HEK293 (cell line): Measurements from ENCODE around the gene HOXA3.

Source experiments
- BCL11A ChIP-seq: fragments of 450-650 bp; formaldehyde crosslinking; IDR thresholded peaks from 2 replicates; pipeline ENCODE4 v1.5.1; 2016; ENCODE audit warnings: low read depth, missing biosample characterization, missing genetic modification characterization
- HIC1 ChIP-seq: fragments of 450-650 bp; formaldehyde crosslinking; IDR thresholded peaks from 2 replicates; pipeline ENCODE4 v1.5.1; 2016; ENCODE audit warnings: missing biosample characterization, missing genetic modification characterization
- KLF8 ChIP-seq: fragments of 450-650 bp; formaldehyde crosslinking; IDR thresholded peaks from 2 replicates; pipeline ENCODE4 v1.5.1; 2016; ENCODE audit warnings: missing biosample characterization, missing genetic modification characterization
- MEIS1 ChIP-seq: sonication (generic); formaldehyde crosslinking; IDR thresholded peaks from 2 replicates; pipeline ENCODE4 v1.8.1; 2022; ENCODE audit warnings: missing genetic modification reagents, mild to moderate bottlenecking, borderline replicate concordance
- OSR2 ChIP-seq: fragments of 450-650 bp; formaldehyde crosslinking; IDR thresholded peaks from 2 replicates; pipeline ENCODE4 v1.5.1; 2016; ENCODE audit warnings: missing biosample characterization, missing genetic modification characterization
- PRDM6 ChIP-seq: fragments of 450-650 bp; formaldehyde crosslinking; IDR thresholded peaks from 2 replicates; pipeline ENCODE4 v1.5.1; 2017; ENCODE audit warnings: missing biosample characterization, missing genetic modification characterization
- ZBTB11 ChIP-seq: fragments of 450-650 bp; formaldehyde crosslinking; conservative IDR thresholded peaks from 2 replicates; pipeline ENCODE4 v1.5.1; 2016; ENCODE audit warnings: low read depth, missing biosample characterization, missing genetic modification characterization
- ZBTB26 ChIP-seq: fragments of 450-650 bp; formaldehyde crosslinking; optimal IDR thresholded peaks from 2 replicates; pipeline ENCODE3; 2016; ENCODE audit warnings: missing biosample characterization, mild to moderate bottlenecking, missing genetic modification characterization
- ZBTB8A ChIP-seq: fragments of 450-650 bp; formaldehyde crosslinking; IDR thresholded peaks from 2 replicates; pipeline ENCODE4 v1.5.1; 2016; ENCODE audit warnings: missing biosample characterization, missing genetic modification characterization
- ZNF121 ChIP-seq: fragments of 450-650 bp; formaldehyde crosslinking; IDR thresholded peaks from 2 replicates; pipeline ENCODE4 v1.5.1; 2016; ENCODE audit warnings: missing biosample characterization, missing genetic modification characterization
- ZNF148 ChIP-seq: fragments of 450-650 bp; formaldehyde crosslinking; IDR thresholded peaks from 2 replicates; pipeline ENCODE4 v1.5.0; 2017; ENCODE audit warnings: missing biosample characterization, missing genetic modification characterization, borderline replicate concordance
- ZNF155 ChIP-seq: fragments of 450-650 bp; formaldehyde crosslinking; IDR thresholded peaks from 2 replicates; pipeline ENCODE4 v1.5.1; 2016; ENCODE audit warnings: missing biosample characterization, missing genetic modification characterization
- ZNF24 ChIP-seq: fragments of 450-650 bp; formaldehyde crosslinking; IDR thresholded peaks from 2 replicates; pipeline ENCODE4 v1.5.1; 2016; ENCODE audit warnings: missing biosample characterization, missing genetic modification characterization
- ZNF280D ChIP-seq: fragments of 450-650 bp; formaldehyde crosslinking; IDR thresholded peaks from 2 replicates; pipeline ENCODE4 v1.5.1; 2016; ENCODE audit warnings: missing biosample characterization, missing genetic modification characterization
- ZNF548 ChIP-seq: fragments of 450-650 bp; formaldehyde crosslinking; IDR thresholded peaks from 2 replicates; pipeline ENCODE4 v1.5.1; 2016; ENCODE audit warnings: missing biosample characterization, missing genetic modification characterization
- ZNF555 ChIP-seq: fragments of 450-650 bp; formaldehyde crosslinking; conservative IDR thresholded peaks from 2 replicates; pipeline ENCODE4 v1.5.1; 2017; ENCODE audit warnings: missing biosample characterization, mild to moderate bottlenecking, missing genetic modification characterization, inconsistent platforms
- ZNF639 ChIP-seq: fragments of 450-650 bp; formaldehyde crosslinking; IDR thresholded peaks from 2 replicates; pipeline ENCODE4 v1.5.1; 2016; ENCODE audit warnings: missing biosample characterization, missing genetic modification characterization
- ZNF692 ChIP-seq: fragments of 450-650 bp; formaldehyde crosslinking; IDR thresholded peaks from 2 replicates; pipeline ENCODE4 v1.5.1; 2016; ENCODE audit warnings: missing biosample characterization, missing genetic modification characterization
- ZNF76 ChIP-seq: fragments of 450-650 bp; formaldehyde crosslinking; IDR thresholded peaks from 2 replicates; pipeline ENCODE4; 2016; ENCODE audit warnings: low read depth, missing biosample characterization, missing genetic modification characterization, borderline replicate concordance
- ZNF776 ChIP-seq: fragments of 450-650 bp; formaldehyde crosslinking; IDR thresholded peaks from 2 replicates; pipeline ENCODE4 v1.5.0; 2017; ENCODE audit warnings: missing biosample characterization, missing genetic modification characterization, borderline replicate concordance

Gene HOXA3

GRCh38 chr7:27116031-27116961, 36.1 kb downstream of the HOXA3 start (continued):
- TF ChIP-seq ZNF280D (no peak), ZNF76 (tag by site-specific recombination) (no peak), OSR2 (tag by site-specific recombination) (peak; percentile 80), PRDM6 (tag by site-specific recombination) (peak; percentile 99), ZNF692 (tag by site-specific recombination) (no peak), ZNF155 (tag by site-specific recombination) (no peak), ZNF776 (no peak), KLF8 (no peak), MEIS1 (CRISPR knock-in tag) (0 out of 2 replicates have a peak, but pooled peaks have one; percentile 50), ZNF121 (tag by site-specific recombination) (no peak), HIC1 (tag by site-specific recombination) (no peak), ZNF639 (no peak), ZNF24 (tag by site-specific recombination) (no peak), ZBTB11 (tag by site-specific recombination) (no peak), BCL11A (tag by site-specific recombination) (peak; percentile 16; the same call in 1 of the 2 replicates), ZNF555 (tag by site-specific recombination) (no peak), ZNF148 (tag by site-specific recombination) (no peak), ZNF548 (tag by site-specific recombination) (no peak), ZBTB26 (tag by site-specific recombination) (no peak), ZBTB8A (tag by site-specific recombination) (peak; percentile 62; the same call in 1 of the 2 replicates)
